ENCODE measurements around the gene RASD2. TPM values are rescaled to one million over a fixed set of nuclear protein-coding genes. Genes with fewer than 3 reads are reported as not detected.

RASD2 gene
- total RNA-seq, 1 experiment from 2014 or later: 0.42 TPM

GRCh38 chr22:35578836-35579575, 38.4 kb downstream of the RASD2 start:
- H3K9me3 Mint-ChIP-seq: no peaks in the 10 kb centered on the region
- no peak overlapping the region for H4K5ac ChIP-seq (ENCODE audit: insufficient read length, low read depth, low read length)
- no peak overlapping the region for H2BK120ac ChIP-seq (ENCODE audit: low read depth, low read length, poor library complexity, severe bottlenecking)
- H3K27ac ChIP-seq (ENCODE audit: insufficient read length, low read depth, low read length): no peak overlapping the region
- H4K8ac ChIP-seq (replicated peaks; ENCODE audit: insufficient read length, low read depth, low read length): no peak overlapping the region
- H2AFZ ChIP-seq (ENCODE audit: low read length): no peak overlapping the region
- H2BK15ac ChIP-seq (ENCODE audit: low read depth, low read length): no peak overlapping the region
- H2BK5ac ChIP-seq (ENCODE audit: insufficient read length, low read length): no peak overlapping the region
- no peaks in the 10 kb centered on the region for H3K79me1 ChIP-seq (ENCODE audit: insufficient read depth, low read depth, low read length, poor library complexity, severe bottlenecking)
- peak overlapping the region in 1 of 3 experiments; percentile 25; a peak in 1 of 7 replicates for H3K27ac Mint-ChIP-seq
- H2AK5ac ChIP-seq (ENCODE audit: insufficient read length, low read length): no peak overlapping the region
- DNase-seq: no peak
- H3K79me2 ChIP-seq (ENCODE audit: insufficient read depth, low read length): no peaks in the 10 kb centered on the region
- H3K9me3 ChIP-seq (ENCODE audit: control insufficient read depth, low read depth, low read length): no peaks in the 10 kb centered on the region
- no peak overlapping the region for H3K4me2 ChIP-seq (ENCODE audit: insufficient read depth, insufficient read length, low read length)
- H4K91ac ChIP-seq (ENCODE audit: insufficient read length, low read depth, low read length): no peak overlapping the region
- H2BK12ac ChIP-seq (ENCODE audit: insufficient read length, low read depth, low read length): no peak overlapping the region
- peaks cover 8% of the 10 kb centered on the region for H3K27me3 Mint-ChIP-seq (ENCODE audit: low read depth)
- no peak overlapping the region for H3K4ac ChIP-seq (ENCODE audit: low read depth, low read length)
- no peak overlapping the region for H3T11ph ChIP-seq (ENCODE audit: low read length)
- H3K4me3 Mint-ChIP-seq: no peak overlapping the region
- no peaks in the 10 kb centered on the region for H3K23me2 ChIP-seq (ENCODE audit: insufficient read length, low read depth, low read length, poor library complexity, severe bottlenecking)
- no peak overlapping the region for H3K23ac ChIP-seq (ENCODE audit: insufficient read length, low read depth, low read length)
- no CpG with 5 or more reads among the region's 19 CpGs for WGBS (ENCODE audit: extremely low coverage, insufficient read length, low lambda C conversion rate)
- no peaks in the 10 kb centered on the region for H3K36me3 Mint-ChIP-seq (ENCODE audit: insufficient read depth in 1 of 3, low read depth in 3 of 3)
- no peak overlapping the region for H3K56ac ChIP-seq (ENCODE audit: insufficient read length, low read depth, low read length)
- H3K4me1 ChIP-seq (ENCODE audit: insufficient read depth, low read length): no peaks in the 10 kb centered on the region
- H3K27me3 ChIP-seq (ENCODE audit: insufficient read depth, low read length): no peaks in the 10 kb centered on the region
- H3K9ac ChIP-seq (ENCODE audit: extremely low read depth, insufficient read length, low read length): no peak overlapping the region
- H3K4me1 Mint-ChIP-seq: peaks cover 6 to 7% of the 10 kb centered on the region in 2 experiments
- no peak overlapping the region for H3K18ac ChIP-seq (ENCODE audit: insufficient read length, low read depth, low read length)
- TF ChIP-seq, protein P1, sequence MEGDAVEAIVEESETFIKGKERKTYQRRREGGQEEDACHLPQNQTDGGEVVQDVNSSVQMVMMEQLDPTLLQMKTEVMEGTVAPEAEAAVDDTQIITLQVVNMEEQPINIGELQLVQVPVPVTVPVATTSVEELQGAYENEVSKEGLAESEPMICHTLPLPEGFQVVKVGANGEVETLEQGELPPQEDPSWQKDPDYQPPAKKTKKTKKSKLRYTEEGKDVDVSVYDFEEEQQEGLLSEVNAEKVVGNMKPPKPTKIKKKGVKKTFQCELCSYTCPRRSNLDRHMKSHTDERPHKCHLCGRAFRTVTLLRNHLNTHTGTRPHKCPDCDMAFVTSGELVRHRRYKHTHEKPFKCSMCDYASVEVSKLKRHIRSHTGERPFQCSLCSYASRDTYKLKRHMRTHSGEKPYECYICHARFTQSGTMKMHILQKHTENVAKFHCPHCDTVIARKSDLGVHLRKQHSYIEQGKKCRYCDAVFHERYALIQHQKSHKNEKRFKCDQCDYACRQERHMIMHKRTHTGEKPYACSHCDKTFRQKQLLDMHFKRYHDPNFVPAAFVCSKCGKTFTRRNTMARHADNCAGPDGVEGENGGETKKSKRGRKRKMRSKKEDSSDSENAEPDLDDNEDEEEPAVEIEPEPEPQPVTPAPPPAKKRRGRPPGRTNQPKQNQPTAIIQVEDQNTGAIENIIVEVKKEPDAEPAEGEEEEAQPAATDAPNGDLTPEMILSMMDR (conservative IDR thresholded peaks at IDR 0.05): no peak
- no peaks in the 10 kb centered on the region for H4K20me1 ChIP-seq (ENCODE audit: control insufficient read depth, insufficient read depth, insufficient read length)
- H2BK20ac ChIP-seq (ENCODE audit: low read depth, low read length, poor library complexity, severe bottlenecking): no peak overlapping the region
- H3K14ac ChIP-seq (ENCODE audit: insufficient read depth, low read length): no peak overlapping the region; the same call in 1 of the 2 replicates
